GM23338 (cell line): Measurements from ENCODE around the gene CHD1. TPM values are rescaled to one million over a fixed set of nuclear protein-coding genes. Genes with fewer than 3 reads are reported as not detected.

ENCODE experiments used
- ATAC-seq: fragments of 200-7000 bp; cut with Tn5 transposase; 3 replicates; pipeline ENCODE4 v1.9.1; 2020
- DNase-seq: peaks from one replicate; pipeline ENCODE4 v3.0.0-alpha.2; 2015; ENCODE audit warnings: low spot score
- H2AFZ ChIP-seq: fragments of 200-600 bp; sonication (generic); 2 replicates; pipeline ENCODE4 v1.8.0; 2016; ENCODE audit warnings: antibody characterized with exemption, mild to moderate bottlenecking, moderate library complexity
- H3F3A ChIP-seq: fragments of 200-600 bp; sonication (generic); replicated peaks from 2 replicates; pipeline ENCODE4 v1.8.0; 2017; ENCODE audit warnings: antibody characterized with exemption, mixed run types, low read depth
- H3K27ac ChIP-seq: fragments of 200-600 bp; sonication (generic); 2 replicates; pipeline ENCODE4 v1.6.1; 2016; ENCODE audit warnings: low read depth
- H3K27me3 ChIP-seq: fragments of 200-600 bp; sonication (generic); 2 replicates; pipeline ENCODE4 v1.8.0; 2016; ENCODE audit warnings: mild to moderate bottlenecking, mixed run types, moderate library complexity; ENCODE audit not compliant: insufficient read depth
- H3K36me3 ChIP-seq: fragments of 200-600 bp; sonication (generic); 2 replicates; pipeline ENCODE4 v1.8.0; 2016; ENCODE audit warnings: mild to moderate bottlenecking; ENCODE audit not compliant: insufficient read depth
- H3K4me1 ChIP-seq: fragments of 200-600 bp; sonication (generic); 2 replicates; pipeline ENCODE4 v1.8.0; 2016; ENCODE audit warnings: mild to moderate bottlenecking, moderate library complexity; ENCODE audit not compliant: insufficient read depth
- H3K4me2 ChIP-seq: fragments of 200-600 bp; sonication (generic); 2 replicates; pipeline ENCODE4 v1.7.1; 2017; ENCODE audit warnings: mixed run types
- H3K4me3 ChIP-seq: fragments of 200-600 bp; sonication (generic); 2 replicates; pipeline ENCODE4 v1.6.1; 2016; ENCODE audit warnings: mixed run types
- H3K79me2 ChIP-seq: fragments of 200-600 bp; sonication (generic); replicated peaks from 2 replicates; pipeline ENCODE4 v1.8.0; 2017; ENCODE audit warnings: mild to moderate bottlenecking; ENCODE audit not compliant: insufficient read depth
- H3K9me2 ChIP-seq: fragments of 200-600 bp; sonication (generic); 2 replicates; pipeline ENCODE4 v1.8.0; 2017; ENCODE audit not compliant: insufficient read depth
- H4K20me1 ChIP-seq: fragments of 200-600 bp; sonication (generic); replicated peaks from 2 replicates; pipeline ENCODE4 v1.8.0; 2017; ENCODE audit warnings: mild to moderate bottlenecking; ENCODE audit not compliant: insufficient read depth
- H3K27ac Mint-ChIP-seq: 2 replicates; pipeline ENCODE4 v1.8.0; 2020; ENCODE audit warnings: inconsistent platforms, mild to moderate bottlenecking, moderate library complexity, mixed read lengths
- H3K27me3 Mint-ChIP-seq: 3 replicates; pipeline ENCODE4 v1.8.0; 2022; ENCODE audit warnings: low read depth, mild to moderate bottlenecking, moderate library complexity, mixed read lengths, inconsistent platforms; ENCODE audit not compliant: insufficient read depth, poor library complexity
- H3K36me3 Mint-ChIP-seq: 3 replicates; pipeline ENCODE4 v1.8.0; 2021; ENCODE audit warnings: low read depth, mild to moderate bottlenecking, inconsistent platforms, moderate library complexity, mixed read lengths
- H3K4me1 Mint-ChIP-seq: 3 replicates; pipeline ENCODE4 v1.8.0; 2020; ENCODE audit warnings: mild to moderate bottlenecking, inconsistent platforms, mixed read lengths
- H3K4me3 Mint-ChIP-seq: 3 replicates; pipeline ENCODE4 v1.8.0; 2021; ENCODE audit warnings: moderate library complexity, mild to moderate bottlenecking, inconsistent platforms, mixed read lengths
- H3K9me3 Mint-ChIP-seq: 3 replicates; pipeline ENCODE4 v1.8.0; 2020; ENCODE audit warnings: moderate library complexity, mild to moderate bottlenecking, inconsistent platforms, mixed read lengths
- CTCF ChIP-seq, 2 experiments: fragments of 200-600 bp in 1 of 2; sonication (generic) in 1 of 2; conservative IDR thresholded peaks; 2 replicates each; pipeline versions ENCODE4 v1.5.1 to v1.6.1; 2016 to 2017; ENCODE audit warnings: antibody characterized with exemption in 2 of 2, low read depth in 2 of 2, mild to moderate bottlenecking in 2 of 2, moderate library complexity in 1 of 2
- EZH2 ChIP-seq: fragments of 200-600 bp; sonication (generic); IDR thresholded peaks from one replicate; pipeline ENCODE4 v1.8.0; 2017; ENCODE audit warnings: antibody characterized with exemption, mild to moderate bottlenecking, low read depth; ENCODE audit not compliant: unreplicated experiment
- EZH2phosphoT487 ChIP-seq: fragments of 200-600 bp; sonication (generic); IDR thresholded peaks from one replicate; pipeline ENCODE4 v1.8.1; 2018; ENCODE audit warnings: antibody characterized with exemption; ENCODE audit not compliant: unreplicated experiment
- JUNB ChIP-seq: IDR thresholded peaks from one replicate; pipeline ENCODE4 v1.6.1; 2016; ENCODE audit warnings: antibody characterized with exemption; ENCODE audit not compliant: unreplicated experiment
- NANOG ChIP-seq: IDR thresholded peaks from 2 replicates; pipeline ENCODE4 v1.6.1; 2016; ENCODE audit warnings: antibody characterized with exemption, borderline replicate concordance
- POLR2AphosphoS5 ChIP-seq: IDR thresholded peaks from 2 replicates; pipeline ENCODE4 v1.6.1; 2016; ENCODE audit warnings: antibody characterized with exemption, low read depth
- STAT1 ChIP-seq: IDR thresholded peaks from one replicate; pipeline ENCODE4 v1.6.1; 2016; ENCODE audit warnings: antibody characterized with exemption; ENCODE audit not compliant: unreplicated experiment
- ZNF114 ChIP-seq: fragments of 250-450 bp; sonication (Bioruptor Pico); IDR thresholded peaks from 2 replicates; pipeline ENCODE4 v1.5.0; 2020; ENCODE audit warnings: mild to moderate bottlenecking, moderate library complexity
- ZNF331 ChIP-seq: fragments of 250-450 bp; sonication (Bioruptor Pico); IDR thresholded peaks from 2 replicates; pipeline ENCODE4 v1.5.0; 2020; ENCODE audit warnings: low read depth, mild to moderate bottlenecking, moderate library complexity
- ZNF462 ChIP-seq: fragments of 250-450 bp; sonication (Bioruptor Pico); IDR thresholded peaks from 2 replicates; pipeline ENCODE4 v1.5.0; 2020; ENCODE audit warnings: mild to moderate bottlenecking, moderate library complexity
- polyA plus RNA-seq: library from polyadenylated mRNA; unstranded; fragments of >200 nt; fragmentation: Nextera tagmentation; extraction: Ambion mirVana; gene quantifications from 2 replicates; pipeline ENCODE4 v1.2.1, GENCODE V29; 2016
- total RNA-seq: library from RNA; depleted of rRNA; stranded (reverse); fragments of >200 nt; shearing (Covaris generic); gene quantifications from 2 replicates; pipeline ENCODE4 v1.2.3, GENCODE V29; 2014
- TF ChIP-seq, protein P1 (sequence below): IDR thresholded peaks from 2 replicates; pipeline ENCODE4 v1.6.1; 2016; ENCODE audit warnings: antibody characterized with exemption
- TF ChIP-seq, protein P2 (sequence below): IDR thresholded peaks from one replicate; pipeline ENCODE4 v1.6.1; 2018; ENCODE audit warnings: antibody characterized with exemption; ENCODE audit not compliant: unreplicated experiment

The CHD1 gene
- total and polyA plus RNA-seq, 2 experiments from 2014 or later, result 36.4 to 75.6 TPM

DNA sequence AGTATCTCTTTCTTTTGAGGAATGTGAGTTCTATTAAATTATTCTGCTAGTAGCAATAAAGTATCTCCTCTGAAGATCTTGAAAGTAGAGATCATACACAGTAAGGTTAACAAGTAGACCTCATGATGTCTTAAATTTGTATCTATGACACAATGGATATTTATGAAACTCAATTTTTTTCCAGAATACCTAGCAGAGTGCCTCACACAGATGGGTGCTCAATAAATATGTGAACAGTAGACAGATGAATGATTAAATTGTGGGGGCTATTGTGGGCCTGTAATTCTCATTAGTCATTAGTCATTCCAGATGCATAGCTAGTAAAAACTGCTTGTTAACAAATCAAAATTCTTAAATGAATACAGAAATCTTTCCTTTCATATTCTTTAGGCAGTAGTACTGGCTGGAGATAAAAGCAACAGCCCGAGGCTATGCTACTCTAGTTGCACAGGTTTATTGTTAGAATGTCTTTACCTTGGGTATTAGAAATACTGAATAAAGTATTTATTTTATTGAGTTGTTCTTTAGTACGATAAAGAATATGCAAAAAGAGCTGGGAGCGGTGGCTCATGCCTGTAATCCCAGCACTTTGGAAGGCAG is 22.0 kb downstream of the CHD1 start:
- peaks cover 20% of the 10 kb centered on the region for H4K20me1 ChIP-seq
- H3K9me2 ChIP-seq, result no peaks in the 10 kb centered on the region
- H3K27ac ChIP-seq, result no peak overlapping the region
- no peak overlapping the region for H2AFZ ChIP-seq
- no peaks in the 10 kb centered on the region for H3K27me3 ChIP-seq
- DNase-seq, result no peak
- H3K4me1 ChIP-seq, result peaks cover 25% of the 10 kb centered on the region
- H3K27ac Mint-ChIP-seq, result 0 out of 2 replicates have a peak overlapping the region, but pooled peaks have one; percentile 83
- H3K4me3 Mint-ChIP-seq, result no peak overlapping the region
- no peak for ATAC-seq
- H3K36me3 ChIP-seq, result peaks cover 25% of the 10 kb centered on the region
- no peak overlapping the region for H3K4me3 ChIP-seq
- TF ChIP-seq ZNF331 (no peak), ZNF114 (CRISPR knock-in tag) (no peak), NANOG (no peak), JUNB (no peak), STAT1 (no peak), CTCF (conservative IDR thresholded peaks at IDR 0.05; ENCODE audit: low read depth in 2 of 2) (no peak), EZH2 (no peak), ZNF462 (CRISPR knock-in tag) (no peak), EZH2phosphoT487 (no peak), POLR2AphosphoS5 (no peak)
- TF ChIP-seq, protein P1, sequence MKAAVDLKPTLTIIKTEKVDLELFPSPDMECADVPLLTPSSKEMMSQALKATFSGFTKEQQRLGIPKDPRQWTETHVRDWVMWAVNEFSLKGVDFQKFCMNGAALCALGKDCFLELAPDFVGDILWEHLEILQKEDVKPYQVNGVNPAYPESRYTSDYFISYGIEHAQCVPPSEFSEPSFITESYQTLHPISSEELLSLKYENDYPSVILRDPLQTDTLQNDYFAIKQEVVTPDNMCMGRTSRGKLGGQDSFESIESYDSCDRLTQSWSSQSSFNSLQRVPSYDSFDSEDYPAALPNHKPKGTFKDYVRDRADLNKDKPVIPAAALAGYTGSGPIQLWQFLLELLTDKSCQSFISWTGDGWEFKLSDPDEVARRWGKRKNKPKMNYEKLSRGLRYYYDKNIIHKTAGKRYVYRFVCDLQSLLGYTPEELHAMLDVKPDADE, result no peak
- TF ChIP-seq, protein P2, sequence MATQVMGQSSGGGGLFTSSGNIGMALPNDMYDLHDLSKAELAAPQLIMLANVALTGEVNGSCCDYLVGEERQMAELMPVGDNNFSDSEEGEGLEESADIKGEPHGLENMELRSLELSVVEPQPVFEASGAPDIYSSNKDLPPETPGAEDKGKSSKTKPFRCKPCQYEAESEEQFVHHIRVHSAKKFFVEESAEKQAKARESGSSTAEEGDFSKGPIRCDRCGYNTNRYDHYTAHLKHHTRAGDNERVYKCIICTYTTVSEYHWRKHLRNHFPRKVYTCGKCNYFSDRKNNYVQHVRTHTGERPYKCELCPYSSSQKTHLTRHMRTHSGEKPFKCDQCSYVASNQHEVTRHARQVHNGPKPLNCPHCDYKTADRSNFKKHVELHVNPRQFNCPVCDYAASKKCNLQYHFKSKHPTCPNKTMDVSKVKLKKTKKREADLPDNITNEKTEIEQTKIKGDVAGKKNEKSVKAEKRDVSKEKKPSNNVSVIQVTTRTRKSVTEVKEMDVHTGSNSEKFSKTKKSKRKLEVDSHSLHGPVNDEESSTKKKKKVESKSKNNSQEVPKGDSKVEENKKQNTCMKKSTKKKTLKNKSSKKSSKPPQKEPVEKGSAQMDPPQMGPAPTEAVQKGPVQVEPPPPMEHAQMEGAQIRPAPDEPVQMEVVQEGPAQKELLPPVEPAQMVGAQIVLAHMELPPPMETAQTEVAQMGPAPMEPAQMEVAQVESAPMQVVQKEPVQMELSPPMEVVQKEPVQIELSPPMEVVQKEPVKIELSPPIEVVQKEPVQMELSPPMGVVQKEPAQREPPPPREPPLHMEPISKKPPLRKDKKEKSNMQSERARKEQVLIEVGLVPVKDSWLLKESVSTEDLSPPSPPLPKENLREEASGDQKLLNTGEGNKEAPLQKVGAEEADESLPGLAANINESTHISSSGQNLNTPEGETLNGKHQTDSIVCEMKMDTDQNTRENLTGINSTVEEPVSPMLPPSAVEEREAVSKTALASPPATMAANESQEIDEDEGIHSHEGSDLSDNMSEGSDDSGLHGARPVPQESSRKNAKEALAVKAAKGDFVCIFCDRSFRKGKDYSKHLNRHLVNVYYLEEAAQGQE, result no peak
- H3K9me3 Mint-ChIP-seq, result no peaks in the 10 kb centered on the region
- peaks cover 27% of the 10 kb centered on the region for H3K4me1 Mint-ChIP-seq
- no peak overlapping the region for H3K4me2 ChIP-seq
- H3K79me2 ChIP-seq, result peaks cover 78% of the 10 kb centered on the region
- no peaks in the 10 kb centered on the region for H3K27me3 Mint-ChIP-seq
- peaks cover 24% of the 10 kb centered on the region; the same call in 2 of the 3 replicates for H3K36me3 Mint-ChIP-seq
- H3F3A ChIP-seq, result no peaks in the 10 kb centered on the region
